ENCODE measurements around the gene NUS1.
"Not testable (repeated sequence)": the region's sequence is repeated elsewhere in the genome, so short reads cannot be mapped to it uniquely, and the experiment has no call there.

Gene NUS1

GRCh38 chr6:117674991-117675657 lies at the start of gene NUS1:
Gene NUS1, plus strand, starts transcription at chr6:117675469. Its CDS starts 202 bp downstream, at chr6:117675671.
- peak; percentile 98 for DNase-seq

GRCh38 chr6:117627533-117627932 lies 47.7 kb upstream of the NUS1 start:
- no peak for DNase-seq

- no peak for DNase-seq
Observed at GRCh38 chr6:117629119-117629660, 46.1 kb upstream of the NUS1 start.

- DNase-seq: no peak
Observed at GRCh38 chr6:117637770-117638169, 37.5 kb upstream of the NUS1 start.

GRCh38 chr6:117642976-117643375 lies 32.3 kb upstream of the NUS1 start:
- DNase-seq: no peak

- DNase-seq: not testable (repeated sequence)
Observed at GRCh38 chr6:117651984-117652383, 23.3 kb upstream of the NUS1 start.

- DNase-seq: no peak
Observed at GRCh38 chr6:117653949-117654348, 21.3 kb upstream of the NUS1 start.

- no peak for DNase-seq
Observed at GRCh38 chr6:117655380-117655779, 19.9 kb upstream of the NUS1 start.

- no peak for DNase-seq
Observed at GRCh38 chr6:117666881-117667280, 8.4 kb upstream of the NUS1 start.

- no peak for DNase-seq
Observed at GRCh38 chr6:117668736-117669135, 6.5 kb upstream of the NUS1 start.

- no peak for DNase-seq
Observed at GRCh38 chr6:117674503-117674902, 766 bp upstream of the NUS1 start.

GRCh38 chr6:117675658-117676301 lies 511 bp downstream of the NUS1 start:
- DNase-seq: not testable (repeated sequence)

GRCh38 chr6:117676577-117677218 lies 1.4 kb downstream of the NUS1 start:
- no peak for DNase-seq

- DNase-seq: no peak
Observed at GRCh38 chr6:117677553-117678141, 2.4 kb downstream of the NUS1 start.

- no peak for DNase-seq
Observed at GRCh38 chr6:117681162-117681741, 6.0 kb downstream of the NUS1 start.

- no peak for DNase-seq
Observed at GRCh38 chr6:117684749-117685148, 9.5 kb downstream of the NUS1 start.

GRCh38 chr6:117685359-117685758 lies 10.1 kb downstream of the NUS1 start:
- no peak for DNase-seq

GRCh38 chr6:117687021-117687648 lies 11.9 kb downstream of the NUS1 start:
- DNase-seq: no peak

- DNase-seq: not testable (repeated sequence)
Observed at GRCh38 chr6:117689584-117689983, 14.3 kb downstream of the NUS1 start.

- DNase-seq: no peak
Observed at GRCh38 chr6:117706504-117706903, 31.2 kb downstream of the NUS1 start.

- DNase-seq: not testable (repeated sequence)
Observed at GRCh38 chr6:117706936-117707509, 31.8 kb downstream of the NUS1 start.

- no peak for DNase-seq
Observed at GRCh38 chr6:117711369-117711768, 36.1 kb downstream of the NUS1 start.

All from stimulated activated CD4-positive, alpha-beta T cell treated with anti-CD3 and anti-CD28 coated beads, Interleukin-12 subunit alpha, Interleukin-12 subunit beta, amount 100 ng/mL, for 4 hours (primary cell).